Measurements from ENCODE around the gene CRTAP.
A peak's percentile ranks its signal among the peaks of the same experiment; 100 is the strongest.

- TF ChIP-seq CTCF (IDR thresholded peaks at IDR 0.05 in 8 of 11, conservative IDR thresholded peaks at IDR 0.05 in 3 of 11) (no peak), POLR2A (IDR thresholded peaks at IDR 0.05) (no peak), POLR2AphosphoS5 (IDR thresholded peaks at IDR 0.05) (peak in 1 of 3 donors; percentile 36)
These were observed 37.8 kb upstream of the CRTAP start for GRCh38 chr3:33075995-33076394.
